Psoas muscle (tissue), 8 donors: ENCODE data around the gene ZNF654. TPM values are rescaled to one million over a fixed set of nuclear protein-coding genes. Genes with fewer than 3 reads are reported as not detected.

Experiments
- ATAC-seq, 4 donors: fragments of 200-7000 bp; cut with Tn5 transposase; one replicate each; pipeline ENCODE4 v1.9.1; 2020; ENCODE audit warnings: moderate library complexity in 3 of 4, mild to moderate bottlenecking in 2 of 4
- DNase-seq, 2 donors: peaks; one replicate each; pipeline ENCODE4 v3.0.0-alpha.2; 2020
- H3K27ac ChIP-seq: fragments of 200-600 bp; one replicate; pipeline ENCODE4 v1.8.0; 2022
- H3K27me3 ChIP-seq, 3 donors: fragments of 200-600 bp in 1 of 3; one replicate each; pipeline versions ENCODE4 v1.6.1 to v1.8.0; 2013 to 2022; ENCODE audit warnings: low read length in 2 of 3, mild to moderate bottlenecking in 2 of 3, moderate library complexity in 1 of 3; ENCODE audit not compliant: insufficient read depth in 3 of 3
- H3K36me3 ChIP-seq, 2 donors: fragments of 200-600 bp in 1 of 2; one replicate each; pipeline versions ENCODE4 v1.6.1 to v1.8.0; 2013 to 2022; ENCODE audit warnings: low read depth in 1 of 2, mild to moderate bottlenecking in 1 of 2, moderate library complexity in 1 of 2; ENCODE audit not compliant: insufficient read depth in 1 of 2
- H3K4me1 ChIP-seq: fragments of 200-600 bp; one replicate; pipeline ENCODE4 v1.8.0; 2022
- H3K4me3 ChIP-seq: fragments of 200-600 bp; one replicate; pipeline ENCODE4 v1.8.0; 2022; ENCODE audit warnings: mild to moderate bottlenecking
- H3K9me3 ChIP-seq: fragments of 200-600 bp; one replicate; pipeline ENCODE4 v1.8.0; 2022
- WGBS, 3 donors: extraction: QIAGEN DNeasy Blood & Tissue Kit; methylation state at CpG; one replicate each; pipeline versions ENCODE4 v1.1.6 to v1.1.7; 2013; 5-methylcytosine and 5-hydroxymethylcytosine counted together
- intact Hi-C, 2 donors: fragments of 100-400 bp; cut with DNase I; formaldehyde crosslinking; loops; one replicate each; pipeline versions ENCODE4 v1.11.0 to v1.14.2; 2022
- polyA plus RNA-seq, 3 donors: library from polyadenylated mRNA; stranded (reverse); fragments of 200-250 nt; gene quantifications; one replicate each; pipeline ENCODE4 v1.2.3, GENCODE V29; 2013
- total RNA-seq, 4 donors: library from RNA; stranded (reverse); fragmentation: NEBNext Ultra II Directional in 2 of 4; extraction: Animal tissue kit (Norgen Biotek cat#: 25700) in 2 of 4; gene quantifications; one replicate each; pipeline versions ENCODE4 v1.2.1 to v1.2.4, GENCODE V29; 2021 to 2023
- TF ChIP-seq, protein P1 (sequence below): fragments of 200-600 bp; IDR thresholded peaks from one replicate; pipeline ENCODE4 v1.8.0; 2022; ENCODE audit warnings: antibody characterized with exemption
- donor health status: healthy with polysubstance abuse.
- donor health status: DM: no; HTN: no; CAD: no; lungs with moderate emphysema.
- donor health status: Bipolar disorder and iron deficiency.
- donor health status: healthy.
- donor health status: DM: yes; HTN: yes; CAD: no.
- donor health status: DM: no; HTN: no; CAD: no.
- donor health status: DM: no; HTN: no; CAD: no.
- donor health status: DM: yes; HTN: yes; CAD: no.

Gene ZNF654
- total and polyA plus RNA-seq, 7 donors = 2.6 to 10.7 (median 8.9) TPM

DNA sequence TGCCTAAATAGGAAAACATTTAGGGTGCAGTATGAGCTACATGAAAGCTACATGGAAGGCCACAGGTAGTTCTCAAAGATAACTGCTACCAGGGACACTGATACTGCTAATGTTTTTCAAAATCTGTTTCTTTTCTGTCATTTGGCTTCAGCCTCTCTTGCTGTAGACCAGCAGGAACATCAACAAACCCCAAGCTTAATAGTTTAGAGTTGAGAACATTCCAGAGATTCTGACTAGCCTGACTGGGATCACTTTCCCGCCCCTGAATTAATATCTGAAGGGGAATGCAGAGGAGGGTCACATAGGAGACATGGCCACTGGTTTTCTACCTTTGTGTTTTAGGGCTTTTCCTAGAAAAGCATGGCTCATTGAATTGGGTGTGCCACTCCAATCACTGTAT, 73.8 kb downstream of the ZNF654 start:
- Histone ChIP-seq H3K4me3 (no peak overlapping the region), H3K27ac (no peak overlapping the region), H3K9me3 (no peaks in the 10 kb centered on the region), H3K27me3 (no peaks in the 10 kb centered on the region), H3K4me1 (peaks cover 11% of the 10 kb centered on the region), H3K36me3 (peaks cover 0 to 54% of the 10 kb centered on the region in 2 donors)
- ATAC-seq = no peak
- no peak for DNase-seq
- intact Hi-C loops = no loop called here
- 82 to 96% (median 85%) methylated on average over 1 of the region's 1 CpG for WGBS, 3 donors
- TF ChIP-seq, protein P1, sequence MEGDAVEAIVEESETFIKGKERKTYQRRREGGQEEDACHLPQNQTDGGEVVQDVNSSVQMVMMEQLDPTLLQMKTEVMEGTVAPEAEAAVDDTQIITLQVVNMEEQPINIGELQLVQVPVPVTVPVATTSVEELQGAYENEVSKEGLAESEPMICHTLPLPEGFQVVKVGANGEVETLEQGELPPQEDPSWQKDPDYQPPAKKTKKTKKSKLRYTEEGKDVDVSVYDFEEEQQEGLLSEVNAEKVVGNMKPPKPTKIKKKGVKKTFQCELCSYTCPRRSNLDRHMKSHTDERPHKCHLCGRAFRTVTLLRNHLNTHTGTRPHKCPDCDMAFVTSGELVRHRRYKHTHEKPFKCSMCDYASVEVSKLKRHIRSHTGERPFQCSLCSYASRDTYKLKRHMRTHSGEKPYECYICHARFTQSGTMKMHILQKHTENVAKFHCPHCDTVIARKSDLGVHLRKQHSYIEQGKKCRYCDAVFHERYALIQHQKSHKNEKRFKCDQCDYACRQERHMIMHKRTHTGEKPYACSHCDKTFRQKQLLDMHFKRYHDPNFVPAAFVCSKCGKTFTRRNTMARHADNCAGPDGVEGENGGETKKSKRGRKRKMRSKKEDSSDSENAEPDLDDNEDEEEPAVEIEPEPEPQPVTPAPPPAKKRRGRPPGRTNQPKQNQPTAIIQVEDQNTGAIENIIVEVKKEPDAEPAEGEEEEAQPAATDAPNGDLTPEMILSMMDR = no peak

DNA sequence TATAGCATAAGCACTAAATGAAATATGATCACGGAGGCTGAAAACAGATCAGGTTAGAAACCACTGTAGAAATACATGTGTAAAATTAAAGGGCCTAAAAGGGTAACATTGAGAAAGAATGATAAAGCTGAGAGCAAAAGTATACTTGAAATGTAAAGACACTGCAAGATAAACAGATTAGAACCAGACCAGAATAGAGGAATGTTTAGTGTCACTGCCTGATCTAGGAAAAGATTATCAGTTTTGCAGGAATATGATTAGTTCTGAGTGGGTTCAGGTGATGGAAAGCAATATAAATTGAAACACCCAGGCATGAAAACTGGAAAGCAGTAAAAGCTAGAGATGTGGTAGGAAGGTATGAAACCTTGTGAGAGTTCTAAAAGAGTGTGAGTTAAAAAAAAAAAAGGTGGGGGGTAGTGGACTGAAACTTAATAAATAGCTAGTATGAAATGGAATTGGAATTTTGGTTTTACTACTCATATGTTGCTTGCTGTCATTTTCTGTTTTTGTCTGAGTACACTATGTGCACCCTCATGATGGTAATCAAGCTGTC, 74.7 kb downstream of the ZNF654 start:
- Histone ChIP-seq H3K27ac (no peak overlapping the region), H3K36me3 (peaks cover 1 to 63% of the 10 kb centered on the region in 2 donors), H3K4me3 (no peak overlapping the region), H3K9me3 (no peaks in the 10 kb centered on the region), H3K27me3 (no peaks in the 10 kb centered on the region), H3K4me1 (peaks cover 11% of the 10 kb centered on the region)
- ATAC-seq (no peak), DNase-seq (no peak)
- intact Hi-C loops = no loop called here
- TF ChIP-seq, protein P1 = no peak
- WGBS, 3 donors = 32 to 41% (median 34%) methylated on average over 1 of the region's 1 CpG

DNA sequence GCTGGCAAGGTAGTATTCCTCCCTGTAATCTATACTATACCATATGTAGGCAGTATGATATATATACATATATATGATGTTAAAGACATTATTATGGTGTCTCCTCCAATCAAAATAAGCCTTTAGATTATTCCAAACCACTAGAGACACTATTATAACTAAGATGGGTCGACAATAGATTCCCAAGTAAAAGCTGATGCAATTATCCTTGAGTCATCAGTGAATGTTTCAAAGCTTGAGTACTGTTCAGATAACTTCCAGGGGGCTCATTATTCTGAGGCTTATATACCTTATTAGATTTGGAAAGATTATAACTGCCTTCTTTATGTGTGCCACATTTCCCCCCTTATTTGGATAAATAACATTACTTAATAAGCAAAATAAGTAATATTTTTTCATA, 78.8 kb downstream of the ZNF654 start:
- intact Hi-C loops = no loop called here
- WGBS, 3 donors = 85 to 96% (median 87%) methylated on average over 1 of the region's 1 CpG
- Histone ChIP-seq H3K27ac (no peak overlapping the region), H3K36me3 (peaks cover 10 to 75% of the 10 kb centered on the region in 2 donors), H3K4me1 (peaks cover 8% of the 10 kb centered on the region), H3K27me3 (no peaks in the 10 kb centered on the region), H3K4me3 (no peak overlapping the region), H3K9me3 (no peaks in the 10 kb centered on the region)
- TF ChIP-seq, protein P1 = no peak
- ATAC-seq = no peak
- no peak for DNase-seq

DNA sequence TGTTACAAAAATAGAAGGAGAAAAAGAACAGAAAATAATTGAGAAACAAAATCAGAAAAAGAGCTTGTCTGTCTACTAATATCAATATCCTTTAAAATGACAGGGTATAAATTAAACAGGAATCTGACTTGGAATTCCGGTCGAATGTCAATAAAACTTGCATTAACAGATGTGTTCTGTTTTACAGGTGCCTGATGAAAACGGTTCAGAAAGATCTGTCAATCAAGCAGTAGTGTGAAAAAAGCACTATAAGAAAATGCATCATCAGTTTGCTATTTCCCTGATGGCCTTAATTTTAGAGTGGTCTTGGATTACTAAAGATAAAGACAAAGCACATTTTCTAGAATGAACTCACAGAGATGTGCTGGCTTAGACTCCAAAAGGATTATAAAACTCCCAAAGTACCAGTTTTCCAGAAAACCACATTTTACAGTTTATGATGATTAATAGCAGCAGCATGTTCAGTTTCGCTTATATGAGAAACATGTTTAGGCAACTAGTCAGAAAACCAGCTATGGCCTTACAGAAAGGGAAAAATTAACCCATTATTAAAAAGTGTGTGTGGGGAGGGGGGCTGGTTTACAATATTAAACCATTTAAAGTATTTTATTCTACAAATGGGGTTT, 82.5 kb downstream of the ZNF654 start:
- DNase-seq (no peak), ATAC-seq (no peak)
- H3K36me3 ChIP-seq = peaks cover 10 to 57% of the 10 kb centered on the region in 2 donors
- H3K4me1 ChIP-seq = no peaks in the 10 kb centered on the region
- TF ChIP-seq, protein P1 = no peak
- no peak overlapping the region for H3K4me3 ChIP-seq
- intact Hi-C loops = no loop called here
- no peaks in the 10 kb centered on the region for H3K9me3 ChIP-seq
- no peaks in the 10 kb centered on the region for H3K27me3 ChIP-seq
- no peak overlapping the region for H3K27ac ChIP-seq
- 56 to 63% (median 59%) methylated on average over 4 of the region's 4 CpGs for whole genome bisulfite sequencing, 3 donors
